Activated naive CD8-positive, alpha-beta T cell treated with anti-CD3 and anti-CD28 coated beads, Interleukin-2, amount 10 ng/mL, durations not matched to agents 7 days and 5 days (primary cell): ENCODE results near the gene SETD1B. TPM values are rescaled to one million over a fixed set of nuclear protein-coding genes. Genes with fewer than 3 reads are reported as not detected.
A peak's percentile ranks its signal among the peaks of the same experiment; 100 is the strongest.
"Not testable (repeated sequence)": the region's sequence is repeated elsewhere in the genome, so short reads cannot be mapped to it uniquely, and the experiment has no call there.

Source experiments
- ATAC-seq: fragments of 150-1000 bp; cut with Tn5 transposase; one replicate; pipeline ENCODE4 v1.10.0; 2021; ENCODE audit warnings: low read depth, moderate library complexity
- POLR2A ChIA-PET: fragments of 350-600 bp; sonication (Branson Sonifier 250); formaldehyde crosslinking; loops from one replicate; lab custom pipeline; 2021; ENCODE audit warnings: antibody characterized with exemption; lab: Charles Lee
- DNase-seq: peaks from one replicate; pipeline ENCODE4 v3.0.0; 2021
- H3K27ac Mint-ChIP-seq: one replicate; pipeline ENCODE4 v1.8.0; 2022; ENCODE audit warnings: mild to moderate bottlenecking, mixed read lengths
- H3K27me3 Mint-ChIP-seq: one replicate; pipeline ENCODE4 v1.8.0; 2022; ENCODE audit warnings: mild to moderate bottlenecking, moderate library complexity, mixed read lengths
- H3K36me3 Mint-ChIP-seq: one replicate; pipeline ENCODE4 v1.8.0; 2021; ENCODE audit warnings: mild to moderate bottlenecking, mixed read lengths
- H3K4me1 Mint-ChIP-seq: one replicate; pipeline ENCODE4 v1.8.0; 2021; ENCODE audit warnings: mixed read lengths
- H3K4me3 Mint-ChIP-seq: one replicate; pipeline ENCODE4 v1.8.0; 2022; ENCODE audit warnings: mild to moderate bottlenecking, moderate library complexity, mixed read lengths
- H3K9me3 Mint-ChIP-seq: one replicate; pipeline ENCODE4 v1.8.0; 2021; ENCODE audit warnings: mixed read lengths
- total RNA-seq, 2 experiments: library from RNA; stranded (reverse); gene quantifications; one replicate each; pipeline ENCODE4 v1.2.3, GENCODE V29; 2021

The SETD1B gene
- total RNA-seq, 2 experiments from 2014 or later = 45.0 to 46.8 TPM

DNA sequence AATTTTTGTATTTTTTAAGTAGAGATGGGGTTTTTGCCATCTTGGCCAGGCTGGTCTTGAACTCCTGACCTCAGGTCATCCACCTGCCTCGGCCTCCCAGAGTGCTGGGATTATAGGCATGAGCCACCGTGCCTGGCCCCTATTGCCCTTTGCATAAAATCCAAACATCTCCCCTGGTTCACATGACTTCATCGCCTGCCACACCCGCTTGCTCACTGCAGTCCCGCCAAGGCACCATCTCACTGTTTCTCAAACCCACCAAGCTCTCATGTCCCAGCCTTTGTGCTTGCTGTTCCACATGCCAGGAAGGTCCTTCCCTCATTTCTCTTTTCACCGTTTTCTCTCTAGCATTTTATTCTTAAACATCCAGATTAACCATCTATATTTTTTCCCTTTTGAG lies 20.0 kb upstream of the SETD1B start:
- H3K27me3 Mint-ChIP-seq = no peaks in the 10 kb centered on the region
- no peak for ATAC-seq
- peak overlapping the region; percentile 91 for H3K27ac Mint-ChIP-seq
- H3K36me3 Mint-ChIP-seq = peaks cover 28% of the 10 kb centered on the region
- H3K4me3 Mint-ChIP-seq = peak overlapping the region; percentile 81
- no peak for DNase-seq
- POLR2A ChIA-PET = interaction anchor here (0.7 to 31.1 kb wide), 3 partner anchors 19 to 479 kb away, joined by 3 to 931 read pairs (median 5); partner anchors contain the start of genes RHOF and SETD1B
- H3K4me1 Mint-ChIP-seq = peaks cover 50% of the 10 kb centered on the region
- H3K9me3 Mint-ChIP-seq = no peaks in the 10 kb centered on the region

DNA sequence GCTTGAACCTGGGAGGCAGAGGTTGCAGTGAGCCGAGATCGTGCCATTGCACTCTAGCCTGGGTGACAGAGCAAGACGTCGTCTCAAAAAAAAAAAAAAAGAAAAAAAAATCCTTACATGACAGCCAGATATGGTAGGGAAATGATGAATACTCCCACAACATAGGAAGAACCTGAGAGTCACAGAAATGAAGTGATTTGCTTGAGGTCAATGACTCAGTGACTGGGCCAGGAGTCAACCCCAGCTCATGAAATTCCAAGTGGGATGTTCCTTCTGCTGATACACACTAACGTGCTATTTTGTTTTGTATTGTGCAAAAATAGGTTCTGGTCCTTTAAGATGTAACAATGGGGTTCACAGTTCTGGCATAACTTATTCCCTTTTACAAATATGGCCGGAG lies 19.3 kb upstream of the SETD1B start:
- POLR2A ChIA-PET = interaction anchor here (0.7 to 31.1 kb wide), 3 partner anchors 18 to 82 kb away, joined by 3 to 931 read pairs (median 3); partner anchors contain the start of genes RHOF and SETD1B
- no peak for ATAC-seq
- Mint-ChIP-seq H3K36me3 (peaks cover 22% of the 10 kb centered on the region), H3K9me3 (no peaks in the 10 kb centered on the region), H3K27me3 (no peaks in the 10 kb centered on the region), H3K4me3 (peak overlapping the region; percentile 81), H3K4me1 (peaks cover 52% of the 10 kb centered on the region), H3K27ac (peak overlapping the region; percentile 91)
- no peak for DNase-seq

DNA sequence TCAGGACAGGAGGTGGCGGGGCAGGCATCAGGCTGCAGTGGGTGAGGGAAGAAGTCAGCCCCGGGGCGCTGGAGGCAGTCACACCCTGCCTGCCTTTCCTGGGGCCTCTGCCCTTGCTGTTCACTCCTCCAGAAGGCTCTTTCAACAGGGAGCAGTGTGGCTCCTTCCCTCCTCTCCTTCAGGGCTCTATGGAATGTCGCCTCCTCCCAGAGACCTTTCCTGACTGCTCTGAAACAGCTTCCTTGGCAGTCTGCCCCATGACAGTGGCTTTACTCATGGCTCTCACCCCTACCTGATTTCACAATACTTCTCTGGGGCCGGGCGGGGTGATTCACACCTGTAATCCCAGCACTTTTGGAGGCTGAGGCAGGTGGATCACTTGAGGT lies 17.4 kb upstream of the SETD1B start:
- DNase-seq (no peak), ATAC-seq (no peak)
- H3K27me3 Mint-ChIP-seq = no peaks in the 10 kb centered on the region
- peaks cover 30% of the 10 kb centered on the region for H3K36me3 Mint-ChIP-seq
- peak overlapping the region; percentile 98 for H3K27ac Mint-ChIP-seq
- no peaks in the 10 kb centered on the region for H3K9me3 Mint-ChIP-seq
- peaks cover 67% of the 10 kb centered on the region for H3K4me1 Mint-ChIP-seq
- POLR2A ChIA-PET = interaction anchor here (0.7 to 31.1 kb wide), 4 partner anchors 16 to 159 kb away, joined by 3 to 931 read pairs (median 9); partner anchors contain the start of genes ORAI1, RHOF, SETD1B and TMEM120B
- peak overlapping the region; percentile 89 for H3K4me3 Mint-ChIP-seq

DNA sequence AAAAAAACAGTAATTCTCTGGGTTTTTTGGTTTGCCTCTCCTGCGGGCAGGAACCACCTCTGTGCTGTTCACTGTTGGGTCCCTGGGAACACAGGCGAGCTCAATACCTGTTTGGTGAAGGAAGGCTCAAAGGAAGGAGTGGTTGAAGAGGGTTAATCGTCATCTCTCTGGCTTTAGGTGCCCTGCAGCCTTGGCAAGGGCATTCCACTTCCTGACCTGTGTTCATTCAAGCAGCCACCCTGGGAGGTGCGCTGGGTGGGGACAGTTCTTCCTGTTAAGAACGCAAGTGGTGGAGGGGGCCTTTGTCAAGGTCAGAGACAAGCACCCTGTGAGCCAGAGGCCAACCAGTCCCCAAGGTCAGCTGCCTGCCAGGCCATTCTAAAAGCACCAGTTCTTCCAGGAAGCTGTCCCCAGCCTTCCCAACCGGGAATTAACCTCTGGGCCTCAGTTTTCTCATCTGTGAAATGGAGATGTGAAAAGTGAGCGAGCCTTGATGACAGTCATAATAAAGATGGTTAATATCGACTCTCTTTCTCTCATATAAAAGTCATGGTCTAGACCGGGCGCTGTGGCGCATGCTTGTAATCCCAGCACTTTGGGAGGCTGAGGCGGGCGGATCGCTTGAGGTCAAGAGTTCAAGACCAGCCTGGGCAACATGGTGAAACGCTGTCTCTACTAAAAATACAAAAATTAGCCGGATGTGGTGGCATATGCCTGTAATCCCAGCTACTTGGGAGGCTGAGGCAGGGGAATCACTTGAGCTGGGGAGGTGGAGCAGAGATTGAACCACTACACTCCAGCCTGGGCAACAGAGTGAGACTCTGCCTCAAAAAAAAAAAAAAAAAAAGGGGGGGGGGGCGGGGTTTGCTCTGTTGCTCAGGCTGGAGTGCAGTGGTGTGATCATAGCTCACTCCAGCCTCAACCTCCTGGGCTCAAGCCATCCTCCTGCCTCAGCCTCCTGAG lies 16.5 kb upstream of the SETD1B start:
- peaks cover 65% of the 10 kb centered on the region for H3K4me1 Mint-ChIP-seq
- no peaks in the 10 kb centered on the region for H3K27me3 Mint-ChIP-seq
- H3K9me3 Mint-ChIP-seq = no peaks in the 10 kb centered on the region
- peaks cover 34% of the 10 kb centered on the region for H3K36me3 Mint-ChIP-seq
- POLR2A ChIA-PET = interaction anchor here (0.6 to 31.1 kb wide), 9 partner anchors 8 to 251 kb away, joined by 3 to 931 read pairs (median 5); partner anchors contain the start of genes ORAI1, RHOF, SETD1B and TMEM120B
- DNase-seq = no peak
- H3K4me3 Mint-ChIP-seq = peak overlapping the region; percentile 89
- ATAC-seq = no peak
- peak overlapping the region; percentile 98 for H3K27ac Mint-ChIP-seq

DNA sequence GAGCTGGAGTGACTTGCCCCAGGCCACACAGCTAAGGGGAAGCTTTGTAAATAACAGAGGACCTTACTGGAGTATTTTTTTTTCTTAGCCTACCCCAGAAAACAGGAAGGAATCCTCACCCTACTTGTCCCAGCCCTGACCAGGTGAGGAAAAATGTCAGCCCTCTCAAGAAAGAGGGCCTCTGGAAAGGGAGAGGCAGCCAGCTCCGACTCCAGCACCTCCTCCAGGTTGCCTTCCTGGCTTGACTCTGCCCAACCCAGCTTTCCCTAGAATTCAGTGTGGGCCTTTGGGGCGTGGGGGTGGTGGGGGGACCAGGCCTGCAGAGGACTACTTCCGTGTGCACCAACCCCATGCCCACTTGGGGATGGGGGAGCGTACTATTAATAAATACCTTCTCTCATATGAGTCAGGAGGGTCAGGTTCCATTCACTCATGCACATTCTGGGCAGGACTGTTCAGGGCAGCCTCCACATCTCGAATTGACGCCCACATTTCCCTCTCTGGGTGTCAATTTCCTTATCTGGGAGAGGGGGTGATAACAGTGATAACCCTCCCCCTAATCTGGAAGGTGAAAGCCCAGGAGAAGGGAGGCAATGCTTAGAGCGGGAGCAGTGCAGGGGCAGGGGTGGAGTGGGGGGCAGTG lies 15.5 kb upstream of the SETD1B start:
- Mint-ChIP-seq H3K4me3 (peak overlapping the region; percentile 89), H3K27ac (peak overlapping the region; percentile 98), H3K9me3 (no peaks in the 10 kb centered on the region), H3K4me1 (peaks cover 58% of the 10 kb centered on the region), H3K27me3 (no peaks in the 10 kb centered on the region), H3K36me3 (peaks cover 36% of the 10 kb centered on the region)
- no peak for DNase-seq
- no peak for ATAC-seq
- POLR2A ChIA-PET = interaction anchor here (0.6 to 31.1 kb wide), 8 partner anchors 9 to 252 kb away, joined by 3 to 931 read pairs (median 5); partner anchors contain the start of genes RHOF, SETD1B and TMEM120B

DNA sequence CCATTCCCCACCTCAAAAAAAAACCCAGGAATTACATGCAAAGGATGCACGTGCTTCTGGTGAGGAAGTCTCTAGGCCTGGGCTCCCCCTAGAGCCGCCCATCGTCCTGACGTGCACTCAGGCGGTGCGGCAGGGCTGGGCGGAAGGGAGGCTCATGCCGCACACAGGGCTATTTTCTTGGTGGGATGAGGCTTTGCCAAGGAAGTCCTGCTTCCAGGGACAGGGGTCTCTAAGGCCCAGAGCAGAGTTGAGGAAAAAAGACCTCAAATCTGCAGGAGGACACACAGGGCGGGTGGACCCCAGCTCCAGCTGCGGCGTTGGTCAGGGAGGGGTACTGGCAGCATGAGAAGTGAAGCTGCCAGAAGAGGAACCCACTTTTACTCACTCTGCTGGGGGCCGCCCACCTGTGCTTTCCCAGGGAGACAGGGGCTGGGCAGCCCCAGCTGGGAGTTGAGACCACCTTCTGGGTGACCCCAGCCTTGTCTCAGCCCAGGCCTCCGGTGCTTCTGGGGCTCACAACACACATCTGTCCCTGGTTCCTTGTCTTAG lies 14.5 kb upstream of the SETD1B start:
- DNase-seq (peak; percentile 70), ATAC-seq (peak; percentile 7)
- Mint-ChIP-seq H3K27ac (peak overlapping the region; percentile 98), H3K27me3 (no peaks in the 10 kb centered on the region), H3K9me3 (no peaks in the 10 kb centered on the region), H3K4me3 (peak overlapping the region; percentile 89), H3K4me1 (peaks cover 52% of the 10 kb centered on the region), H3K36me3 (peaks cover 32% of the 10 kb centered on the region)
- POLR2A ChIA-PET = interaction anchor here (0.6 to 31.1 kb wide), 16 partner anchors 8 to 439 kb away, joined by 3 to 931 read pairs (median 5); partner anchors contain the start of genes PSMD9, RHOF, SETD1B and TMEM120B

DNA sequence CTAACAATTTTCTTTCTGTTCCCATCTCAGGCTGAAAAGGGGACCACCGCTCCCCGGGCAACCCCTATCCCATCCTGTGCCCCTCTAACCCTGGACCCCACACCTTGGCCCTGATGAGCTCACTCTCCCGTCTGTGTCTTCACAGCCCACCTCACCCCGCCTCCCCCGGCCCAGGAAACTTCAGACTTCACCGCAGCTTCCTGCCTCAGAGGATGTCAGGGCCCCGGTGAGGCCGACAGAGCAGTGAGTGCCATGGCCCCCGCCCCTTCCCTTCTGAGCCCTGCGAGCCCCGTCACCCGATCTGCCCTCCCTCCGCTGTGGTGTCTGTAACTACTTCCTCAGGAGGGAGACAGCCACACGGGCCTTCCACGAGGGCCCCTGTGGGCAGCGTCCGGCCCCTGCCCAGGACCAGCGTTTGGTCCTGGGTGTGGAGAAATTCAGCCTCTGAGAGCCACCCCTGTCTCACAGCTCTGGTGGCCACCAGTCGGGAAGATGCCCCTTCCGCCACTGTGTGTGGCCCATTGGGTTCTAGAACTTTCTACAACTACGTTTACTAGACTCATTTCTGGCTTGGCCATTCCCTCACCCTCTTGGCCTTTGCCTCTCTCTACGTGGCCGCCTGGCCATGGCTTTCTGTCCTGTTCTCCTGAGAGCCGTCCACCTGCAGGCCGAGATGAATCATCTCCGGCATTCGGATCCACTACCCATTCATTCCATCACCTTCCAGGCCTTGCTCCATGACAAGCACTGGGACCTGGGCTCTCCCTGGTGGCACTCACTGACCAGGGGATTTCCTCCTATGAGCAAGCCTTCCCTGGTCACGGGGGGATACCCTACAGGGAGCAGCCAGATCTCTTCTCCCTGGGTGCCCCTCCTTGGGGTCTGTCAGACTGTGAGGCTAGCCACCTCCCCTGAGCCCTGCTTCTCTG lies 13.7 kb upstream of the SETD1B start:
- ATAC-seq = peak; percentile 60
- Mint-ChIP-seq H3K27me3 (no peaks in the 10 kb centered on the region), H3K4me1 (peaks cover 51% of the 10 kb centered on the region), H3K9me3 (no peaks in the 10 kb centered on the region), H3K27ac (peak overlapping the region; percentile 98), H3K36me3 (peaks cover 28% of the 10 kb centered on the region), H3K4me3 (peak overlapping the region; percentile 89)
- DNase-seq = peak; percentile 90
- POLR2A ChIA-PET = interaction anchor here (0.6 to 31.1 kb wide), 17 partner anchors 9 to 439 kb away, joined by 3 to 931 read pairs (median 5); partner anchors contain the start of genes PSMD9, RHOF, SETD1B and TMEM120B

DNA sequence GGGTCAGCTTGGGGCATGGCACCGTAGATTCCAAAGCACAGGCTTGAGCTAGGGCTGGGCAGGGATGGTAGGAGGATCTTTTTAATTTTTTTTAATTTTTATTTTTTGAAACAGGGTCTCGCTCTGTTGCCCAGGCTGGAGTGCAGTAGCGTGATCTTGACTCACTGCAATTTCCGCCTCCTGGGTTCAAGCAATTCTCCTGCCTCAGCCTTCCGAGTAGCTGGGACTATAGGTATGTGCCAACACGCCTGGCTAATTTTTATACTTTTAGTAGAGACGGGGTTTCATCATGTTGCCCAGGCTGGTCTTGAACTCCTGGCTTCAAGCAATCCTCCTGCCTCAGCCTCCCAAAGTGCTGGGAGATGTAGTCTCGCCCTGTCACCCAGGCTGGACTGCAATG lies 13.0 kb upstream of the SETD1B start:
- not testable (repeated sequence) for H3K9me3 Mint-ChIP-seq, H3K27me3 Mint-ChIP-seq, DNase-seq, ATAC-seq
- H3K4me1 Mint-ChIP-seq = peaks cover 54% of the 10 kb centered on the region
- peak overlapping the region; percentile 89 for H3K4me3 Mint-ChIP-seq
- H3K36me3 Mint-ChIP-seq = peaks cover 28% of the 10 kb centered on the region
- peak overlapping the region; percentile 98 for H3K27ac Mint-ChIP-seq
- POLR2A ChIA-PET = interaction anchor here (1.5 to 31.1 kb wide), 5 partner anchors 10 to 98 kb away, joined by 5 to 931 read pairs (median 11); partner anchors contain the start of genes PSMD9, RHOF, SETD1B and TMEM120B

DNA sequence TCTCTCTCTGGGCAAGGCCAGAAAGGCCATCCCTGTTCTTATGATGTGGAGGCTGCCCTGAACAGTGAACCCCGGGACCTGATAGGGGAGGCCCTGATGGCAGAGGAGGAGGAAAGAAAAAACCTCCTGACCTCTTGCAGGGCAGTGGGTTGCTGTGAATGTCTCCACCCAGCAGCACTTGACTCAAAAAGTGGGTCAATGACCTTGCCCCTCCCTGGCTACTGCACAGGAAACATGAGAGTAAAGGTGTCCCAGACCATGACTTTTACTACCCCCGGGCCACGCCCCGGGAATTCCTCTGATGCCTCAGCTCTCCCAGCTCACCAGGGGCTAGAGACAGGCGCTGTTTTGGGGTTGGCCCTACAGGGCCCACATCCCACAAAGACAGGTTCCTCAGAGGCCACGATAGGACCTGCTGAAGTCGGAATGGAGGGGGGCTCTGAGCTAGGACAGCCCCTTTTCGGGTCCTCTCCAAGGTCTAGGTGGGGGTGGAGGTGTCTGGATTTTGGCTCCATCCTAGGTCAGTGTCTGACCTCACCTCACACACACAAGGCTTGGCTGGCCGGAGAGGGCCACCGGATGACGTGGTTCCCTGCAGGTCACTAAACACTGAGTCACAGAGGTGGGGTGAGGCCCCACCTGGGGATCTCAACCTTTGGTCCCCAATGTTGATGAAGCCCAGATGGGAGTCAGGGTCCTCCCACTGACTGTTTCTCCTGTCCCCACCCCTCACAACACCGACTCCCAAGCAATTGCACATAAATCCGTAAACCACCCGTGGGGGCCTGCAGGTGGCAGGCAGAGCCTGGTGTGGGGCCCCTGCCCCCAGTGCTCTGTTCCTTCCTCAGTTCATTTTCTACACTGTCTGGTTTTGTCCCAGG lies 11.9 kb upstream of the SETD1B start:
- ATAC-seq (no peak), DNase-seq (no peak)
- Mint-ChIP-seq H3K27ac (peak overlapping the region; percentile 98), H3K4me1 (peaks cover 44% of the 10 kb centered on the region), H3K36me3 (peaks cover 21% of the 10 kb centered on the region), H3K27me3 (no peaks in the 10 kb centered on the region), H3K4me3 (peak overlapping the region; percentile 89), H3K9me3 (no peaks in the 10 kb centered on the region)
- POLR2A ChIA-PET = interaction anchor here (1.6 to 31.1 kb wide), 8 partner anchors 3 to 97 kb away, joined by 5 to 931 read pairs (median 14); partner anchors contain the start of genes PSMD9, RHOF, SETD1B and TMEM120B

DNA sequence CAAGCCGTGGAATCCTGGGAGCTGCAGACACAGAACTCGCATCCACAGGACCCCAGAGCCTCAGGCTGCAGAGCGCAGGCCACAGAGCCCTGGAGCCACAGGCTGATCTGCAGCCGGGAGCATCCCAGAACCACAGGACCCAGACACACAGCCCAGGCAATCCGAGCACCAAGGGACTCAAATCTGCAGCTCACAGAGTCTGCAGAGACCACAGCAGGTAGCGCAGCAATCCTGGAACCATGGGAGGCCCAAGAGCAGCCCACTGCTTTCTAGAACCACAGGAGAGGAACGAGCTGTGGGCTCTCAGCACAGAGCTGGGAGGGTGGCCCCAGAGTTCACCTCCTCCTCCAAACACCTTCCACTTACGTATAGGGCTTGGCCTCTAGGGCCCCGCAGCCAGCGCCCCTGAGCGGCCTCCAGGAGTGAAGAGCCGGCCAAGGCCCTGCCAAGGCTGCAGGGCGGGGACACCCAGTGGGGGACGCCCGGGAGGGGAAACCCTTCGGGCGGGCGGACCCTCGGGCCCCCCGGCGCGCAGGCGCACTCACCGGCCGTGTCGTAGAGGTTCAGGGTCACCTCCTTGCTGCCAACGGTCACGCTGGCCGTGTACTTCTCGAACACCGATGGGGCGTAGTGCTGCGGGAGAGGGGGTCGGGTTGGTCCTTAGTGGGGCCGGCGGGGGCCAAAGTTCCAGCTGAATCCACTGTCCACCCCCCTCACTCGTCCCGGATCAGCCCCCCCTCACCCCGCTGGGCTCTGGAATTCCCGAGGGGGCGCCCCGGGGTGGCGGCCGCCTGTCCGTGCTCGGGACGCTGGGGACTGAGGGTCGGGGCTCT lies 11.0 kb upstream of the SETD1B start:
- Mint-ChIP-seq H3K4me3 (peak overlapping the region; percentile 89), H3K4me1 (peaks cover 43% of the 10 kb centered on the region), H3K27me3 (no peaks in the 10 kb centered on the region), H3K36me3 (peaks cover 18% of the 10 kb centered on the region), H3K9me3 (no peaks in the 10 kb centered on the region), H3K27ac (peak overlapping the region; percentile 98)
- POLR2A ChIA-PET = interaction anchor here (0.6 to 31.1 kb wide), 10 partner anchors 4 to 256 kb away, joined by 3 to 931 read pairs (median 6); partner anchors contain the start of genes PSMD9, RHOF, SETD1B and TMEM120B
- ATAC-seq (peak; percentile 21), DNase-seq (peak; percentile 76)
